ENCODE data around the gene NTNG1. TPM values are rescaled to one million over a fixed set of nuclear protein-coding genes. Genes with fewer than 3 reads are reported as not detected.

NTNG1 gene
- total RNA-seq, 1 donor, result 20.9 TPM

GRCh38 chr1:107499139-107499744 lies 358.4 kb downstream of the NTNG1 start:
- H3K4me3 ChIP-seq (ENCODE audit: low read depth, low read length), result no peak overlapping the region
- TF ChIP-seq, protein P1, sequence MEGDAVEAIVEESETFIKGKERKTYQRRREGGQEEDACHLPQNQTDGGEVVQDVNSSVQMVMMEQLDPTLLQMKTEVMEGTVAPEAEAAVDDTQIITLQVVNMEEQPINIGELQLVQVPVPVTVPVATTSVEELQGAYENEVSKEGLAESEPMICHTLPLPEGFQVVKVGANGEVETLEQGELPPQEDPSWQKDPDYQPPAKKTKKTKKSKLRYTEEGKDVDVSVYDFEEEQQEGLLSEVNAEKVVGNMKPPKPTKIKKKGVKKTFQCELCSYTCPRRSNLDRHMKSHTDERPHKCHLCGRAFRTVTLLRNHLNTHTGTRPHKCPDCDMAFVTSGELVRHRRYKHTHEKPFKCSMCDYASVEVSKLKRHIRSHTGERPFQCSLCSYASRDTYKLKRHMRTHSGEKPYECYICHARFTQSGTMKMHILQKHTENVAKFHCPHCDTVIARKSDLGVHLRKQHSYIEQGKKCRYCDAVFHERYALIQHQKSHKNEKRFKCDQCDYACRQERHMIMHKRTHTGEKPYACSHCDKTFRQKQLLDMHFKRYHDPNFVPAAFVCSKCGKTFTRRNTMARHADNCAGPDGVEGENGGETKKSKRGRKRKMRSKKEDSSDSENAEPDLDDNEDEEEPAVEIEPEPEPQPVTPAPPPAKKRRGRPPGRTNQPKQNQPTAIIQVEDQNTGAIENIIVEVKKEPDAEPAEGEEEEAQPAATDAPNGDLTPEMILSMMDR (IDR thresholded peaks at IDR 0.05; ENCODE audit: insufficient read depth, low read length), result no peak
- DNase-seq (ENCODE audit: low read depth), result no peak

DNA sequence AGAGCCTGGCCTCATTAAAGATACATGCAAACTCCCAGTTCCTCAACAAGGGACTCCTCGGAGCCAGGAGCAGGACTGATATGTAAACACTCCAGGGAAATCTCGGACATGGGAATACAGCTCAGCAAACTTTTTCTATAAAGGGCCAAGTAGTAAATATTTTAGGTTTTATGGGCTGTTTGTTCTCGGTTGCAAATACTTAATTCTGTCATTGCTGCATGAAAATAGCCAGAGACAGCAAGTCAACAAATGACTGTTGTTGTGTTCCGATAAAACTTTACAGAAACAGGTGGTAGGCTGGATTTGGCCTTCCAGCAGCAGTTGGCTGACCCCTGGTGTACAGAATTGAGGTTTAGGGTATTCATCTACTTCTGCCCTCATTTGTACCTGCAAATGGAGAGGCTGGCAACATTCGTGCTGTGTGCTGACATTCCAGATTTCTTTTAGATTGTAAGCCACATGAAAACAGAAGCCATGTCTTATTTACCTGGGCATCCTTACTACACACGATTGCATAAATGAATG lies 360.3 kb downstream of the NTNG1 start:
- DNase-seq (ENCODE audit: low read depth), result no peak
- H3K4me3 ChIP-seq (ENCODE audit: low read depth, low read length), result no peak overlapping the region
- TF ChIP-seq, protein P1 (IDR thresholded peaks at IDR 0.05; ENCODE audit: insufficient read depth, low read length), result no peak

- no peak for DNase-seq (ENCODE audit: low read depth)
- TF ChIP-seq, protein P1 (IDR thresholded peaks at IDR 0.05; ENCODE audit: insufficient read depth, low read length), result no peak
- no peak overlapping the region for H3K4me3 ChIP-seq (ENCODE audit: low read depth, low read length)
These were observed 369.5 kb downstream of the NTNG1 start for GRCh38 chr1:107510347-107510746.

DNA sequence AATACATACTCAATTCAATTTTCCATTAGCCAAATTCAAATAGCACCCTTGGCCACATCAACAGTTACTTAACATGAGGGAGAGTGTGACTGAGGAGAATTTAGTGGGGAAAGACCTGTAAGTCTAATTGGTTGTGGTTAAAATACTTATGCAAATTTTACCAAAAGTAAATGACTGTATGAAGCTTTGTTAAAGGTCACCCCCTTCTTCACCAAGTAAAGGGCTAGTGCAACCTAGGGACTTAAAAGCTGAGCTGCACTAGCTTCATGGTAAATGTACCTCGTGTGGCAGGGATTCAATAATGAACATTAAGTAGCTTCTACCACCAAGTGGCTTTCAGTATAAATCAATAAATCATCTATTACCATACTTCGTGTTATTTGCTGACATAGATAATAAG lies 372.0 kb downstream of the NTNG1 start:
- H3K4me3 ChIP-seq (ENCODE audit: low read depth, low read length), result no peak overlapping the region
- TF ChIP-seq, protein P1 (IDR thresholded peaks at IDR 0.05; ENCODE audit: insufficient read depth, low read length), result no peak
- DNase-seq (ENCODE audit: low read depth), result no peak

DNA sequence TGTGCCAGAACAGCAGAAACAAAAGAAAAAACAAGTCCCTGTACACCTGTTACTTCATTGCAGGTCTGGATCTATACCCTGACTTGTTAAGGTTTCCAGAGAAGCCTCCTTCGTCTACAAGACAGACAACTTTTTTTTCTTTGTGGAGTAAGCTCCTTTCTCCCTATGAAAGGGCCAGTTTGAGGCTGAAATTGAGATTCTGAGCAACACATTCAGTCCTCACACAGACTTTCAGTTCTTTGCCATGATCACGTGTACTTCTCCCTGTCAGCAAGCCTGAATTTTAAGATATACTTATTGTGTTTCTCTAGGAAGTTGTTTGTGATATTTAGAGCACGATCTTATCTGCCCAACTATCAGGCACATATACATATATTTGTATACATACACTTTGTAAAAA lies 374.0 kb downstream of the NTNG1 start:
- DNase-seq (ENCODE audit: low read depth), result no peak
- H3K4me3 ChIP-seq (ENCODE audit: low read depth, low read length), result no peak overlapping the region
- TF ChIP-seq, protein P1 (IDR thresholded peaks at IDR 0.05; ENCODE audit: insufficient read depth, low read length), result no peak

GRCh38 chr1:107515702-107516101 lies 374.9 kb downstream of the NTNG1 start:
- no peak for DNase-seq (ENCODE audit: low read depth)
- TF ChIP-seq, protein P1 (IDR thresholded peaks at IDR 0.05; ENCODE audit: insufficient read depth, low read length), result no peak
- no peak overlapping the region for H3K4me3 ChIP-seq (ENCODE audit: low read depth, low read length)

DNA sequence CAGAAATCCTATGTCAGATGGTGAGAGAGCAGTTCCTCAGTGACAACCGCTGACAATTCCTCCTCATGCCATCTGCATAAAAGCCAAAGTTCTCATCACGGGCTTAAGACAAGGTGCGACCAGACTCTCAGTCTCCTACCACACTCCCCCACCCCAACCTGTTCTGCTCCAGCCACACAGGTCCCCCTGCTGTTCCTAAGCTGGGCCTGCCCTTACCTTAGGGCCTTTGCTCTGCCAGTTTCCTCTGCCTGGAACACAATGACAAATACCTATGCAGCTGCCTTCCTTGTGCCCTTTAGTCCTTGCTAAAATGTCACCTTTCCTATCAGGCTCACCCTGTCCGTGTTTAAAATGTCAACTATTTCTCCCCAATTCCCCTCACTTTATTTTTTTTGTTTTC lies 382.2 kb downstream of the NTNG1 start:
- no peak overlapping the region for H3K4me3 ChIP-seq (ENCODE audit: low read depth, low read length)
- no peak for DNase-seq (ENCODE audit: low read depth)
- TF ChIP-seq, protein P1 (IDR thresholded peaks at IDR 0.05; ENCODE audit: insufficient read depth, low read length), result no peak

Measured in fibroblast of the aortic adventitia (primary cell).